NOMO-1 (cell line): ENCODE results near the gene HMBS.
"Not testable (repeated sequence)": the region's sequence is repeated elsewhere in the genome, so short reads cannot be mapped to it uniquely, and the experiment has no call there.

Experiments
- DNase-seq, 2 experiments: peaks; one replicate each; lab custom pipeline; 2025; ENCODE audit not compliant: unreplicated experiment in 2 of 2; lab: John Stamatoyannopoulos, UW

HMBS gene

DNA sequence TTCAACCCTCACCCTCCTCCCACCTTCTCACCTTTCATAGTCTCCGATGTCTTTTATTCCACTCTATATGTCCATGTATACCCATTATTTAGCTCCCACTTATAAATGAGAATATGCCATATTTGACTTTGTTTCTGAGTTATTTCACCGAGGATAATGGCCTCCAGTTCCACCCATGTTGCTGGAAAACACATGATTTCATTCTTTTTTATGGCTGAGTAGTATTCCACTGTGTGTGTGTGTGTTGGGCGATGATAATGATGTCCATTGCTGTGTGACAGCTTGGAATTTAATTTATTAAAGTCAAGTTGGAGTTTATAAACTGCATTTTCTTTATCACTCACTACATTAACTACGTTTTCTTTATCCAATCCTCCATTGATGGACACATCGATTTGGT is 33.5 kb downstream of the HMBS start:
- no peak for DNase-seq

DNA sequence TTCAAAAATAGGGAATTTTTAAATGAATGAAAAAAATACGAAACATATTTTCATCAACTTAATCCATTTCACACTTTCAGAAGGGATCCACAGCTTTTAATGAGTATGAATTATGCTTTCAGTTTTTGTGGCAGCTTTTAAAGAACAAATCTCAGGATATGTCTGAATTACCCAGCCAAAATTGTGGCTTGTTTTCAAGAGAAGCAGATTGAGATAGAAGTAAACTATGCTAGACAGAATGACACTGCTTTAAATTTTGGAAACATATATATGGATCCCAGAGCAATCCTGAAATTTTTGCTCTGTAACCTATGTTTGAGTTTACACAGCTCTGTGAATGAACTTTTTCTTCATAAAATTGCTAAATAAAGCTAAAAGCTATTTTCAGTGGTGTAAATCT is 34.3 kb downstream of the HMBS start:
- DNase-seq, result no peak

DNA sequence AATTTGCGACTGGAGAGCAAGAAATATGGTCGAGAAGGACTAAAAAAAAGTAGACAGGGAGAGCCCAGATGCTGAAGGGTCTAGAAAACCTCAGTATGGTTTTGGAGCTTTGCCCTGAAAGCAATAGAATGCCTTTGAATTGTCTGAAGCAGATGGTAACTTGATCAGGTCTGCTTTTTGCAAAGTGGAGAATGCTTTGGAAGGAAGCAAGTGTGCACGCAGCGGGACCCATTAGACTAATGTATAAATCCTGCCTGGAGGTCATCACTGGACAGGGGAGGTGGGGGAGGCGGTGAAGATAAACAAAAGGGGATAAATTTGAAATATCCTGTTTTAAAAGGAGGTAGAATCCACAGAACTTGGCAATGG is 35.9 kb downstream of the HMBS start:
- DNase-seq, result no peak

DNA sequence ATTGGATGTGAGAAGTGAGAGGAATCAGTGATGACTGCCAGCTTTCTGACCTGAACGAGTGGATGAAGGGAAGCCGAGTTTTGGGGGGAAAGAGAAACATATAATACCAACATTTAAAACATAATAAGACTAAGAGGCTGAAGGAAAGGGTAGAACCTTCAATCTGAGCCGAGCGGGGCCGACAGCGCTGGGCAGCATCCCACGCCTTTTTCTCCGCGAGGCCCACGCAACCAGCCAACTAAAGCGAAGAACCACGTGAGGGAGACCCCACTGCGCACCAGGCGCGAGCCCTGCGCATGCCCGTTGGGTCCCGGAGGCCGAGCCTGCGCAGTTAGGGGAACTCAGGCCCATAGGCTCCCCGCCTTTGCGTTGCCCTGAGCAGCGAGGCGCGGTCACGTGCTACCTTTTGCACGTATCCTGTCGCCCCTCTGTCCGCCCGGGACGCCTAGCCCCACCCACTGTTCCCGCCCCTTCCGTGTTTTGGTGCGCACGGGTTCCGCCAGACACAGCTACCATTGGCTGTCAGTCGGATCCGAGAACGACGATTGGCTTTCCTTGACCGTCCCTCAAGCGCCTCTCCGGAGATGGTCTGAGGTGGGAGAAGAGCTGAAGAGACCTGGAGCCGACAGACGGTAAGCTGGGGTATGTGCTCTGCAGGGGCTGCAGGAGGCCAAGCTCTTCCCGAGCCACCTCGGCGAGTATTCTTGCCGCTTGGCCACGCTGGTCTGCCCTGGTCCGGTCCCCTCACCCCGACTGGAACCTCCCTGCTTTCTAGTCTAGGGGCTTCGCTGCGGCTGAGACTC is 36.5 kb downstream of the HMBS start, which contains the start of gene HINFP:
Gene HINFP, plus strand, starts transcription at position 573 of the 803 bp plus-strand sequence. CDS start 5,365 bp downstream, outside the sequence.
- DNase-seq, result peak; percentile 98 to 99

DNA sequence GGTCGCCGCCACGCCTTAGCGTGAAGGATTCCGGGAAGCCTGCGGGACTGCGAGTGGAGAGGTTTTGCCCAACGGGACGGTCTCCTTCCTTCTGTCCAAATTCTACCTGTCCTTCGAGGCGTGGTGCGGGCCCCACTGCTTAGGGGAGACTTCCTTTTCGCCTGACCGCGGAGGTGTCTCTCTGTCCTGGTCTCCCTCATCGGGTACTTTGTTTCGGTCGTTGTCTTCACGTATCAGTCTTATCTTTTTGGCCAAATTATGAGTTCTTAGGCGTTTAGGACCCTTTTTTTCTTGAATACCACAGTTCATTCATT is 37.1 kb downstream of the HMBS start:
- DNase-seq, result no peak

DNA sequence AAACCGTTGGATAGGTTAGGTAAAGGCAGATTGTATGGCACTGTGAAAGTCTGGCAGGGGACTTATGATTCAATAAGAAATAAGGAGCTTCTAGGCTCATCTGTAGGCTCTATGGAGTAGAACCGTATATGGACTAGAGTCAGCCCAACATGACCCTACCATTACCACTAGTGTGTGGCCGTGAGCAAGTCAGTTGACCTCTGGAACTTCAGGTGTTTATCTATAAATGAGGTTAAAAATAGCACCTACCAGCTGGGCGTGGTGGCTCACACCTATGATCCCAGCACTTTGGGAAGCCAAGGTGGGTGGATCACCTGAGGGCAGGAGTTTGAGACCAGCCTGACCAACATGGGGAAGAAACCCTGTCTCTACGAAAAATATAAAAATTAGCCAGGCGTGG is 41.1 kb downstream of the HMBS start:
- DNase-seq, result no peak

DNA sequence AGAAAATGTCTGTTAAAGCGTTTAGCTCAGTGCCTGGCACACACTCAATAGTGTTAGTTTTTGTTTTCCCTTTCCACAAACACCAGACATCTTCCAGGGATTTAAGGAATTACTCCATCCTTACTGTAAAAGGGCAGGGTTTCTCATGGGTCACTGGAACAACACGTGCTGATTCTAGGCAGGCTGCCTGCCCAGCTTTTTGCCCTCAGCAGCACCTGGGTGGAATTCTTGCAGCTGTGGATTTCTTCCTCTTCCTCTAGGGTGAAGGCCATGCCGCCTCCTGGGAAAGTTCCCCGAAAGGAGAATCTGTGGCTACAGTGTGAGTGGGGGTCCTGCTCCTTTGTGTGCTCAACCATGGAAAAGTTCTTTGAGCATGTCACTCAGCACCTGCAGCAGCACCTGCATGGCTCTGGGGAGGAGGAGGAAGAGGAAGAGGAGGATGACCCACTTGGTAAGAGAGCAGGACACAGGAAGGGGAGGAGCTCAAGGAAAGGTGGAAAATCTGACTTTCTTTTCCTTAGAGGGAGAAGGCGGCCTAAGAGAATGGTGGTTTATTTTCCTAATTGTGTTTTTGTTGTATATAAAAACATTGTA is 42.1 kb downstream of the HMBS start:
- DNase-seq, result no peak

DNA sequence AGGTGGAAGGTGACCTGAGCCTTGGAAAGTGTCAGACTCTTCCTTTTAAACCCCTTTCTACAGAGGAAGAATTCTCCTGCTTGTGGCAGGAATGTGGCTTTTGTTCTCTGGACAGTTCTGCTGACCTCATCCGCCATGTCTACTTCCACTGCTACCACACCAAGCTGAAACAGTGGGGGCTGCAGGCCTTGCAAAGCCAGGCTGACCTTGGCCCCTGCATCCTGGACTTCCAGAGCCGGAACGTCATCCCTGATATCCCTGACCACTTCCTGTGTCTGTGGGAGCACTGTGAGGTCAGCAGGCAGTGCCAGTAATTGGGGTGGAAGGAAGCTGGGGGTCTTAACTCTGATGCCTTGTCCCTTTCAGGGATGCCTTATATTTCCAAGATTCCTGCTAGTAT is 46.0 kb downstream of the HMBS start:
- no peak for DNase-seq

DNA sequence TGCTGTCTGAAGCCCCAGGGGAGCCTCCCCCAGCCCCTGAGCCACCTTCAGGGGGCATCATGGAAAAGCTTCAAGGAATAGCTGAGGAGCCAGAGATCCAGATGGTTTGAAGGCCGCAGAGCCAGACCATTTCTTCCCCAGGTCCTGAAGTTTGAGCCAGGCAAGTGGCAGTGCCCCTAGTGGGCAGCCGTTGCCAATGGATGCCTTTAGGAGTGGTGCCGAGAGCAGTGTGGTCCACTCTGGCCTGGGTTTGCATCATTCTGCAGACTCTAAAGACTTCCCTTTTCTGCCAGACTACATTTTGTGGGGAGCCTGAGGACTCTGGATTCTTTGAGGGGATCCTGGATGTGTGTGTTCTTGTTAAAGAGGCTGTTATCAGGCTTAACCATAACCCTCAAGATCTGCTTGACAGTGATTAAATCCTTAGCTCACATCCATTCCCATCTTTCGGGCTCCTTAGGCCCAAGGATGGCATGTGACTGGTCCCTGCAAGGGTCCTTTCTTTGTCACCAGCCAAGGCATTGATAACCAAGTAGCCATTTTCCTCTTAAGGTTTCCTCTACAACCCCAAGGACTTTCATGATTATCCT is 49.8 kb downstream of the HMBS start:
- peak in 1 of 2 experiments; percentile 38 for DNase-seq

DNA sequence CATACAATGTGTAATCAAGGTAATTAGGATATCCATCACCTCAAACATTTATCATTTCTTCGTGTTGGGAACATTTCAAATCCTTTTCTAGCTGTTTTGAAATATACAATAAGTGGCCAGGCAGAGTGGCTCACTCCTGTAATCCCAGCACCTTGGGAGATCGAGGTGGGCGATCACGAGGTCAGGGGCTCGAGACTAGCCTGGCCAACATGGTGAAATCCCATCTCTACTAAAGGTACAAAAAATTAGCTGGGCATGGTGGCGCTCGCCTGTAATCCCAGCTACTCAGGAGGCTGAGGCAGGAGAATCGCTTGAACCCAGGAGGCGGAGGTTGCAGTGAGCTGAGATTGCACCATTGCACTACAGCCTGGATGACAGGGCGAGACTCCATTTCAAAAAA is 54.6 kb downstream of the HMBS start:
- DNase-seq, result not testable (repeated sequence)
